Measurements from ENCODE around the gene TYRP1. TPM values are rescaled to one million over a fixed set of nuclear protein-coding genes. Genes with fewer than 3 reads are reported as not detected.

The TYRP1 gene
- total RNA-seq, 3 donors from 2014 or later (not counting 1 experiment from before 2014, with no cell fraction given): not detected

DNA sequence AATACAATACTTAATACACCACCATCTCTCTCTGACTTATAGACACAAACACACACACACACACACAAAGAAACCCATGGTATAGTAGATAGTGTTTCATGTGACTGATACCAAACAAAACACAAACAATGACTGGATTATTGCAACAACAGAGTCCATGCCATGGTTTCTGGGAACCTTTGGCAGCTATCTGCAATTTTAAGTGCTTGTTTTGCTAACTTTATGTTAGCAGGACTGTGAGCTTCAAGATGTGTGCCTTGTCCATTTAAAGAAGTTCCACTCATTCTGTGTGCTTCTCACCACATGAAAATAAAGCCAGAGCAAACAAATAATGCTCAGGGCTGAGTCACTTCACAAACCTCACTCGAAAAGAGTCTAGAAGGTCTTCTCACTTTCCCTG lies 66.6 kb downstream of the TYRP1 start:
- no peaks in the 10 kb centered on the region for H3K36me3 ChIP-seq (ENCODE audit: control insufficient read depth, insufficient read depth, low read length)
- H3K4me3 ChIP-seq (ENCODE audit: low read length): no peak overlapping the region
- H3K27me3 Mint-ChIP-seq (ENCODE audit: low read depth in 2 of 2): no peaks in the 10 kb centered on the region
- H3K27ac Mint-ChIP-seq: no peak overlapping the region
- no peak overlapping the region for H3K4me3 Mint-ChIP-seq
- WGBS (ENCODE audit: insufficient coverage): 57% methylated on average over 1 of the region's 1 CpG
- H3K27ac ChIP-seq (ENCODE audit: low read length): no peak overlapping the region
- no peaks in the 10 kb centered on the region for H3K36me3 Mint-ChIP-seq
- no peaks in the 10 kb centered on the region for H3K9me3 ChIP-seq (ENCODE audit: control insufficient read depth, insufficient read depth, low read length)
- TF ChIP-seq, protein P1, sequence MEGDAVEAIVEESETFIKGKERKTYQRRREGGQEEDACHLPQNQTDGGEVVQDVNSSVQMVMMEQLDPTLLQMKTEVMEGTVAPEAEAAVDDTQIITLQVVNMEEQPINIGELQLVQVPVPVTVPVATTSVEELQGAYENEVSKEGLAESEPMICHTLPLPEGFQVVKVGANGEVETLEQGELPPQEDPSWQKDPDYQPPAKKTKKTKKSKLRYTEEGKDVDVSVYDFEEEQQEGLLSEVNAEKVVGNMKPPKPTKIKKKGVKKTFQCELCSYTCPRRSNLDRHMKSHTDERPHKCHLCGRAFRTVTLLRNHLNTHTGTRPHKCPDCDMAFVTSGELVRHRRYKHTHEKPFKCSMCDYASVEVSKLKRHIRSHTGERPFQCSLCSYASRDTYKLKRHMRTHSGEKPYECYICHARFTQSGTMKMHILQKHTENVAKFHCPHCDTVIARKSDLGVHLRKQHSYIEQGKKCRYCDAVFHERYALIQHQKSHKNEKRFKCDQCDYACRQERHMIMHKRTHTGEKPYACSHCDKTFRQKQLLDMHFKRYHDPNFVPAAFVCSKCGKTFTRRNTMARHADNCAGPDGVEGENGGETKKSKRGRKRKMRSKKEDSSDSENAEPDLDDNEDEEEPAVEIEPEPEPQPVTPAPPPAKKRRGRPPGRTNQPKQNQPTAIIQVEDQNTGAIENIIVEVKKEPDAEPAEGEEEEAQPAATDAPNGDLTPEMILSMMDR (IDR thresholded peaks at IDR 0.05): no peak
- H3K4me1 Mint-ChIP-seq: no peaks in the 10 kb centered on the region
- H3K27me3 ChIP-seq (ENCODE audit: control insufficient read depth, insufficient read depth, low read length): no peaks in the 10 kb centered on the region
- intact Hi-C loops (cut with micrococcal nuclease): no loop called here
- DNase-seq (no peak), ATAC-seq (no peak)
- H3K4me1 ChIP-seq (ENCODE audit: control insufficient read depth, insufficient read depth, low read length): no peaks in the 10 kb centered on the region
- H3K9me3 Mint-ChIP-seq: peaks cover 6 to 13% of the 10 kb centered on the region in 2 donors

Other genes with a start within 250 kb of the TYRP1 start
- not detected for gene LURAP1L, start 81.6 kb downstream of the TYRP1 start, total RNA-seq

All from natural killer cell (primary cell).